ENCODE results near the gene MYH7B.

- no peak for TF ChIP-seq POLR2A (IDR thresholded peaks at IDR 0.05; ENCODE audit: low read depth, low read length)
- TF ChIP-seq POLR2AphosphoS5 (IDR thresholded peaks at IDR 0.05; ENCODE audit: low read depth, low read length): no peak
- TF ChIP-seq TAF1 (IDR thresholded peaks at IDR 0.05; ENCODE audit: borderline replicate concordance, low read depth, low read length): no peak
These were observed 39.0 kb downstream of the MYH7B start for GRCh38 chr20:34994509-34995131.
